PC-9 (cell line): ENCODE data around the gene RRP12.

ENCODE experiments used
- CTCF ChIP-seq: fragments of 200-600 bp; sonication (generic); conservative IDR thresholded peaks from 2 replicates; pipeline ENCODE4 v1.6.1; 2017; ENCODE audit warnings: mixed run types, antibody characterized with exemption, mild to moderate bottlenecking, moderate library complexity
- EZH2 ChIP-seq: fragments of 200-600 bp; sonication (generic); IDR thresholded peaks from 2 replicates; pipeline ENCODE4 v1.8.0; 2017; ENCODE audit warnings: antibody characterized with exemption, low read depth

- TF ChIP-seq EZH2 (no peak), CTCF (no peak)
Measured at GRCh38 chr10:97450828-97451227, 49.7 kb upstream of the RRP12 start.
